Activated gamma-delta T cell (primary cell): ENCODE measurements around the gene PTPN12.
"Not testable (repeated sequence)": the region's sequence is repeated elsewhere in the genome, so short reads cannot be mapped to it uniquely, and the experiment has no call there.

ENCODE experiments used
- DNase-seq: peaks from one replicate; lab custom pipeline; 2025; lab: John Stamatoyannopoulos, UW

Gene PTPN12

DNA sequence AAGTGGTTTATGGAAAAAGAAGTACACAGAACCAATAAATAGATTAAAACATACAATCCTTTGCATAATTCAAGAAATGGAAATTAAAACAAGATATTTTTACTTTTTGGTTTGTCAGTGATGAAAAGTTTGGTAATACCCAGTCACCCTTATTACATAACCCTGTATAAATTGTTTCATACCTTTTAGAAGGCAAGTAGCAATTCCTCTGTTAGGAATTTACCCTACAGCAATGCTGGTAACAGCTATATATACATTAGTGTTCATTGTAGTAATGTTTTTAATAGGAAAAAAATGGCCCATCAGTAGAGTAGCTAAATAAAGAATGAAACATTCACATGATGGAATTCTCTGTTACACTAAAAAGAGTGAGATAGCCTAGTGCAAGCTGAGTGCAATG, 42.7 kb downstream of the PTPN12 start:
- DNase-seq: no peak

DNA sequence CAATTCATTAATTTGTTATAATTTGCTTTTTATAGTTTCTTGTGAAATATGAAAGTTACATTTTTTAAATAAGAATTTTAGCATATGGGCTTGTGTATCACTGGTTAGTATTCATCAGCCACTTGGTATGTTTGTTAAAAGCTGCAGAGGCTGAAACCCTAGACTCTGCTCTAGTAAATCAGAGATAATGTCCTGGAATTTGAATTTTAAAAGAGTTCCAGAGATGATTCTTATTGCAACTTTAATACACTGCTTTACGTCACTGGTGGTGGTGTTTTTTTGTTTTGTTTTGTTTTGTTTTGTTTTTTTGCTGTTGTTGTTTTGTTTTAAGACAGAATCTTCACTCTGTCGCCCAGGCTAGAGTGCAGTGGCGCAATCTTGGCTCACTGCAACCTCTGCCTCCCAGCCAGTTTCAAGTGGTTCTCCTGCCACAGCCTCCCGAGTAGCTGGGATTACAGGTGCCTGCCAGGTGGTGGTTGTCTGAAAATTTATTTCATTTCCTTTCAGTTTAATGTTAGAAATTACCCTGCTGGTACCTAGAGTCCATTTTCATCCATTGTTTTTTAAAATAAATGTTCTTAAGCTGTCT, 43.8 kb downstream of the PTPN12 start:
- no peak for DNase-seq

DNA sequence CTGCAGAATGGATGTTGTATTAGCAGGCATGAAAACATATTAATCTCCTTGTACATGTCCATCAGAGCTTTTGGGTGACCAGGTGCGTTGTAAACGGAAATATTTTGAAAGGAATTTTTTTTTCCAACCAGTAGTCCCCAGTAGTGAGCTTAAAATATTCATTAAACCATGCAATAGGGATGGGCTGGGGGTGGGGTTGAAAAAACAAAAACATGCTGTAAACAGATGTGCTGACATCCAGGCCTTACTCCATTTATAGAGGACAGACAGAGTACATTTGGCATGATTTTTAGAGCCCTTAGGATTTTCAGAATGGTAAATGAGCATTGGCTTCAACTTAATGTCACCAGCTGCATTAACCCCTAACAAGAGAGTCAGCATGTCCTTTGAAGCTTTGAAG, 50.2 kb downstream of the PTPN12 start:
- no peak for DNase-seq

DNA sequence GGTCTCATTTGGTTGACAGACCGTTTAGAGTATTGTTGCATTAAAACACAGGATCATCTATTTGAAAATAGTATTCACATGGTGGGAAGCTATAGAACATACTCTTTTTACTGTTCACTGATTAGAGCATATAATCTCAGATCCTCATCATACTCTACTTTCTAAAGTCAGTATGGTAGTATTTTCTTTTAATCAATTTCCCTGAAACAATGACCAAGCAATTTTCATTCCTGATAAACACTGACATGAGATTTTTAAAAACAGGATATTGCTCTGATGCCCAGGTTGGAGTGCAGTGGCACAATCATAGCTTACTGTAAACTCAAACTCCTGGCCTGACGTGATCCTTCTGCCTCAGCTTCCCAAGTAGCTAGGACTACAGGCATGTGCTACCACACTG, 63.9 kb downstream of the PTPN12 start:
- DNase-seq: no peak

DNA sequence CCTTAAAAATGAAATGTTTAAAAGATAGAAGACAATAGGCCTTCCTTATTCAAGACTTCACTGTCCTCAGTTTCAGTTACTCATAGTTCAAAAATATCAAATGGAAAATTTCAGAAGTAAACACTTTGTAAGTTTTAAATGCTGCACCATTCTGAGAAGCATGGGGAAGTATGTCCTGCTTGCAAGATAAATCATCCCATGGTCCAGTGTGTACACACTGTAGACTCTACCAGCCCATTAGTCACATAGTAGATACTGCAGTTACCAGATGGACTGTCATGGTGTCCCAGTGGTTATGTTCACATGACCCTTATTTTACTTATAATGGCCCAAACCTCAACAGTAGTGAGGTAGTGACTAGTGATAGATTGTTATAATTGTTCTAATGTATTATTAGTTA, 69.5 kb downstream of the PTPN12 start:
- no peak for DNase-seq

DNA sequence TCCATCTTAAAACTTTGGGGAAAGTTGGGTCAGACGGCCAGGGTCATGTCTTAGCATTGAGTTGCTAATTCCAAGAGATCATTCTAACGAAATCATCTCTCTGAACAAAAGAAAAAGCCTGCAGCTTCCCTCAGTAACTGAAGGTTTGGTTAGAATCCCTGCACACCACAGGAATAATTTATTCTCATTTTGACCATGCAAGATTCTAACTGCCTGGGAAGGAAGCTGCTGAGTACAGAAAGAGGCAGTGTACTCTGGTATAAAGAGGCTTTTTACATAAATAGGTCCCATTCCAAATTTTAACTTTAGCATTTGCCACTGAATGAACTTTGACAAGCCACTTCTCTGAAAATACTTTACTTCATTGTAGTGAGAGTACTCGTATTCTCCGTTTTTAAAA, 82.2 kb downstream of the PTPN12 start:
- no peak for DNase-seq

DNA sequence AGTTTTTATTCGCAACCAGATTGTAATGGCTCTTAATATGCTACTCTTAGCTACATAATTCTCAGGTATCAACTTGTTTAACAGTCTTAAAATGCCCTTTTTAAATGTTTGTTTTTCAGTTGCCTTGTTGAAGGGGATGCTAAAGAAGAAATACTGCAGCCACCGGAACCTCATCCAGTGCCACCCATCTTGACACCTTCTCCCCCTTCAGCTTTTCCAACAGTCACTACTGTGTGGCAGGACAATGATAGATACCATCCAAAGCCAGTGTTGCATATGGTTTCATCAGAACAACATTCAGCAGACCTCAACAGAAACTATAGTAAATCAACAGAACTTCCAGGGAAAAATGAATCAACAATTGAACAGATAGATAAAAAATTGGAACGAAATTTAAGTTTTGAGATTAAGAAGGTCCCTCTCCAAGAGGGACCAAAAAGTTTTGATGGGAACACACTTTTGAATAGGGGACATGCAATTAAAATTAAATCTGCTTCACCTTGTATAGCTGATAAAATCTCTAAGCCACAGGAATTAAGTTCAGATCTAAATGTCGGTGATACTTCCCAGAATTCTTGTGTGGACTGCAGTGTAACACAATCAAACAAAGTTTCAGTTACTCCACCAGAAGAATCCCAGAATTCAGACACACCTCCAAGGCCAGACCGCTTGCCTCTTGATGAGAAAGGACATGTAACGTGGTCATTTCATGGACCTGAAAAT, 89.7 kb downstream of the PTPN12 start:
- no peak for DNase-seq

DNA sequence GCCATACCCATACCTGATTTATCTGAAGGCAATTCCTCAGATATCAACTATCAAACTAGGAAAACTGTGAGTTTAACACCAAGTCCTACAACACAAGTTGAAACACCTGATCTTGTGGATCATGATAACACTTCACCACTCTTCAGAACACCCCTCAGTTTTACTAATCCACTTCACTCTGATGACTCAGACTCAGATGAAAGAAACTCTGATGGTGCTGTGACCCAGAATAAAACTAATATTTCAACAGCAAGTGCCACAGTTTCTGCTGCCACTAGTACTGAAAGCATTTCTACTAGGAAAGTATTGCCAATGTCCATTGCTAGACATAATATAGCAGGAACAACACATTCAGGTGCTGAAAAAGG, 90.2 kb downstream of the PTPN12 start:
- DNase-seq: no peak

DNA sequence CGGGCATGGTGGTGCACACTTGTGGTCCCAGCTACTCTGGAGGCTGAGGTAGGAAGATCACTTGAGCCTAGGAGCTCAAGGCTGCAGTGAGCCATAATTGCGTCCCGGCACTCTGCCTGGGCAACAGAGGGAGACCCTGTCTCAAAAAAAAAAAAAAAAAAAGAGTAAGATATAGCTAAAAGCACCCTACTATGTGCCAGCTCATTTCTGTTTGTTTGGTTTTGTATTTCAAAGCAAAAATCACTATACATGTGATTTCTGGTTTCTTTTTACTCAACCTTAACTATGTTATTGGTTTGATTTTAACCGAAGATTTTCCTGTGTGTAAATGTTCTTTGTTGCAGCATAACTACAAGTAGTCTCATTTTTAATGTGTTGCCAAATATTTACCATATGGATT, 92.7 kb downstream of the PTPN12 start:
- DNase-seq: no peak

DNA sequence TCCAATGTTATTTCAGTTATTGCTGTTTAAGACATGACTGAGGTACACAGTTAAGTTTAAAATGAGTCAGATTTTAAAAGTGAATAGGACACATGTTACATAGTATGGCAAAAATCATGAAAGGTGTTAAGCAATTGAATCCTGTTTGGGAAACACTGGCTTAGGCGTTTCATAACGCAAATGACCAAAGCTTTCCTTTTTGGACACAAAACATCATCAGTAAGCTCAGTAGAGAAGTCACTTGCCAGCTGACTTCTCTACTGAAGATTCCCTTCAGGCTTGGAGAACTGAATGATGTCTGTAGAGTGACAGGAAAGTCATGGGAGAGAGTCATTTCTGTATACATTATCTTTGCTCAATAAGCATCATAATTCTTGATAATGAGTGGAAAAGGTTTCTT, 94.7 kb downstream of the PTPN12 start:
- DNase-seq: no peak

DNA sequence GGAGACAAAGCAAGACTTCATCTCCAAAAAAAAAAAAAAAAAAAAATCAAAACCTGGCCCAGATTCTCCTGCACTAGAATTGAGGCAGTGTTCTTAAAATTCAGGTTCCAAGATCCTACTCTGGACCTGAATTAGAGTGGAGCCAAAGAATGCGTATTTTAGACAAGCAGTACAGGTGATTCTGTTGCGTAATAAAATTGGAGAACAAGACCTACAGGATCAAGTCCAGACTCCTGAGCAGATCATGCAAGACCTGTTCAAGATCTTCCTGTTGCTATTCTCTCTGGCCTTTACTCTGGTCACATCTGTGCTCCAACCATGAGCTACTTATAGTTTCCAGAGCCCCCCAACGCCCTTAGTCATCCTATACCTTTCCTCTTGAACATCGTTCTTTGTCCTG, 107.7 kb downstream of the PTPN12 start:
- no peak for DNase-seq

DNA sequence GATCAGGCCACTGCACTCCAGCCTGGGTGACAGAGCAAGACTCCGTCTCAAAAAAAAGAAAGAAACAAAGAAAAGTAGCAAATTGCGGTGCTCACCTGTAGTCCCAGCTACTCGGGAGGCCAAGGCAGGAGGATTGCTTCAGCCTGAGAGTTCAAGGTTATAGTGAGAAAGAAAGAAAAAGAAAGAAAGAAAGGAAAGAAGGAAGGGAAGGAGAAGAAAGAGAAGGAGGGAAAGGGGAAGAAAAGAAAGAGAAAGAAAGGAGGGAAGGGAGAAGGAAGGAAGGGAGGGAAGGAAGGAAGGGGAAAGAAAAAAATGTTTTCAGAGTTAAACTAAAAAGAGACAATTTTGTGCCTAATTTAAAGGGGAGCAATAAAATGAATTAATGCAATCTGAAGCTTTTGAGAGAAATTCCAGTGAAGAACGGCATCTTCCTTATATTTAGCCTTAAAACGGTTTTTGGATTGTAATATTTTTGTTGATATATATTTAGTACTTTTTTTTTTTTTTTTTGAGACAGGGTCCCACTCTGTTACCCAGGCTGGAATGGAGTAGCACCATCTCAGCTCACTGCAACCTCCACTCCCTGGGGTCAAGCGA, 111.7 kb downstream of the PTPN12 start:
- DNase-seq: no peak

DNA sequence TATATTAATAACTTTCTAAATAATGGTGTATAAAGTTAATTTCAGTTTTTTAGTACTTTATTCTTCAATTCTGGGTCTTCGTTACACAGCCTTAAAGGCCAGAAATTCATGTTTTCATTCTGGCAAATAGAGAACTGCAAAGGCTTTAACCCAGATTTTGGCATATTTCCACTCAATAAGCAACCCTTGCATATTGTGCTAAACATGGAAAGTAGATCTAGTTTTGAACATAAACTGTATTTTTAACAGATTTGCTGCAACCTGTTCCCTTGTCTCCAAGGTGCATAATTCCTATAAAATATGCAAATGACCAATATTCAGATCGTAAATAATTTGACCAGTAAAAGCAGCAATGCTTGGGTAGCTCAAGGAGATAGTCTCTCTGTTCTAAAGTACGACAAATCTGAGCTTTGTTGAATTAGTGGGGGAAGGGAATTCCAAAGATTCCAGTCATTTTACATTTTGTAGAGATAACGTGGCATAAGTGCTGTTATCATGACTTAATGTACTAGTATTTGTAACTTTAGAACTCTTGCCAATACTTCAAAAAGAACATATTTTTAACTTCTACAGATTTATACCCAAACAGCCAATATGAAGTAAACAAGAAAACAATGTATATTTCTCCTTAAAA, 112.7 kb downstream of the PTPN12 start:
- no peak for DNase-seq

DNA sequence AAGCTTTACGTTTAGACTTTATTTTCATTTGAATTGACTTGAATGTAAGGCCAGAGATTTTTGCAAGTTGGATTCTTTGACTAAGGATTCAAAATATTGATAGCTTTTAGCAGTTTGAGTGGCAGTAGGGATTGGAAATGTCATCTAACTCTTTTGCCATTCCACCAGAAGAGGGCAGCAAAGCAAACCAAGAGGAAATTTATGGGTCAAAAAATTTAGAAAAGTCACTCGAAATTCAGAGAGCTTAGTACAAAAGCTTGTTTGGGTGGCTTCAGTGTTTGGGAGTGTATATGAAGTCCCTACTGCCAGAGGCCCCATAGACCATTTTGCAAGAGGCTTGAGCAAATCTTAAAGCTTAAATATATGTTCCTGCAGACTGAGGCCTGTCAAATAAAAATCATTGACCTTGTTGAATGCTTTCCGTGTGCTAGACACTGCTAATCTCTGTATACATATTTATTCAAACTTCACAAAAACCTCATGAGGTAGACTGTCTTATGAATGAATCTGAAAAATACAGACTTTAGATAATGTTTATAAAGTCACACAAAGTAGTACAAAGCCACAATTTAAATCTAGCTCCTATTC, 114.6 kb downstream of the PTPN12 start:
- DNase-seq: no peak

DNA sequence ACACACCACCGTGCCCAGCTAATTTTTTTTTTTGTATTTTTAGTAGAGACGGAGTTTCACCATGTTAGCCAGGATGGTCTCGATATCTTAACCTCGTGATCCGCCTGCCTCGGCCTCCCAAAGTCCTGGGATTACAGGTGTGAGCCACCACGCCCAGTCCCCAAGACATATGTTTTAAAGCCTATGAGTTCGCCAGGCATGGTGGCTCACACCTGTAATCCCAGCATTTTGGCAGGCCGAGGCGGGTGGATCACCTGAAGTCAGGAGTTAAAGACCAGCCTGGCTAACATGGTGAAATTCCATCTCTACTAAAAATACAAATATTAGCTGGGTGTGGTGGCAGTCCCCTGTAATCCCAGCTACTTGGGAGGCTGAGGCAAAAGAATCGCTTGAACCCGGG, 115.7 kb downstream of the PTPN12 start:
- not testable (repeated sequence) for DNase-seq

DNA sequence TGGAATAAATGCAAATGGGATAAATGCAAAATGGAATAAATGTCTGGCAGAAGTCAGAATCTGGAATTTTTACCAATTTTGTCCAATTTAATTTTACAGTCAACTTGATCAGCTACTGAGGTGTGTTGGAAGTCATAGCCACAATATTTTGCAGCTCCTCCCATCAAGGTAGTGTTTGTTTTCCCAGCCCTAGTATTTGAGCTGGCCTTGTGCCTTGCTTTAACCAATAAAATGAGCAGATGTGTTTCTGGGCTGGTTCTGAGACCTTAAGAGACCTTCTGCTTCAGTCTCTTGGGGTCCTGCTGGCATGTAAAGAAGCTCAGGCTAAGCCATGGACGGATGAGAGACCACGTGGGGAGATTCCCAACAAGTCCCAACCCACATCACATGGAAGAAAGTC, 116.5 kb downstream of the PTPN12 start:
- no peak for DNase-seq

DNA sequence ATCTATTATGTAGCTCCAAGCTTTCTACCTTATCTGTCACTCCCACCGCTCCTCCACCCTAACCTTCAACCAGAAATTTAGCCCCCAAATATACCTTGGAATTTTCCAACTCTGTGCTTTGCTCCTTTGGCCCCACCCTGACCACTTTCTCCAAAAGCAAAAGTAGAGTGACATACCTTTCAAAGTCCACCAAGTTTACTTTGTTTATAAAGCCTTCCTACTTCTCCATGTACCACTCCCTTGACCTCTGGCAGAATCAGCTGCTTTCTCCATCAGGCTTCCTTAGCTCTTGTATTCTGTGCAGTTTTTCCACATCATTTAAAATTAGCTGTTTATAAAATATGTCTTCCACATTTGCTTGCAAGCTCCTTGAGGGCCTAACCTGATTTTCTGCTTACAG, 118.3 kb downstream of the PTPN12 start:
- DNase-seq: no peak

DNA sequence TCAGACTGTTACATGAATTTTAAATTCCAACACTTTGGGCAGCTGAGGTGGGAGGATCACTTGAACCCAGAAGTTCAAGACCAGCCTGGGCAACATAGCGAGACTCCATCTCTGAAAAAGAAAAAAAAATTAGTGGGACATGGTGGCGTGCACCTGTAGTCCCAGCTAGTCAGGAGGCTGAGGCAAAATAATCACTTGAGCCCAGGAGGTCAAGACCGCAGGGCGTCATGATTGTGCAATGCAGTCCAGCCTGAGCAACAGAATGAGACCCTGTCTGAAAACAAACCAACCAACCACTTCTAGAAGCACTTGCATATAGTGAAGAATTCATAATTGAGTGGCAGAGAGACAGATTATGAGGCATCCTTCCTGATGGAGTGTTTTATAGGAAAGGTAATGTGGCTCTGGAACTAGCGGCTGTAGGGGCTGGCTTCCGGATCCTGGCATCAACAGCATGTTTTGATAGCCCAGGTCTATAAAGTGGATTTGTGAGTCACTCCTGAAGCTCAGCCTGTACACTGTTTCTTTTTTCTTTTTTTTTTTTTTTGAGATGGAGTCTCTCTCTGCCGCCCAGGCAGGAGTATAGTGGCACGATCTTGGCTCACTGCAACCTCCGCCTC, 118.9 kb downstream of the PTPN12 start:
- no peak for DNase-seq

DNA sequence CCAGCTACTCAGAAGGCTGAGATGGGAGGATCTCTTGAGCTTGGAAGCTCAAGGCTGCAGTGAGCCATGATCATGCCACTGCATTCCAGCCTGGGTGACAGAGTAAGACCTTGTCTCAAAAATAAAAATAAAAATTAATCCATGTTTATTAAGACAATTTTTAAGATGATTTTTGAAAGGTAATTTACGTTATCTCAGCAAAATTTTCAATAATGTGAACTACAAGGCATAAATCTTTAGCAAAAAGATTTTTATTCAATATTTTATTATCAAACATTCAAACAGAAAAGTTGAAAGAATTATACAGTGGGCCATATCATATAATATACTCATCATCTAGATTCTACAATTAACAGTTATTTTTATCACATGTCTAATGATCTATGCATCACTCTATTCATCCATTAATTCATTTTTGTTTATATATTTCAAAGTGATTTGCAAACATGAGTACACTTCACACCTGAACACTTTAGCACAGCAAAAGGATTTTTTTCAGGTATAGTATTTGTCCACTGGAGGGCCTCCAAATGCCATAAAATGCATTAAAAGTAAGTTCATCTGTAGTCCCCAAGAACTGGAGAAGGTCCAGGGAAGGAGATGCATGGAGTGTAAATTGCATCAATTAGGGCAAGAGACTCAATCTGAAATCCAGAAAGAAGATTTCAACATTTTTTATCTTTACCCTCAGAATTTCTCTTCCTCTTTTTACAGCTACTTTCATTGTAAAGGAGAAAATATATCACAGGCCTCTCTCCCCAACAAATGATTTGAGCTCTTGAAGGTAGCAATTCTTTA, 120.5 kb downstream of the PTPN12 start:
- DNase-seq: no peak

DNA sequence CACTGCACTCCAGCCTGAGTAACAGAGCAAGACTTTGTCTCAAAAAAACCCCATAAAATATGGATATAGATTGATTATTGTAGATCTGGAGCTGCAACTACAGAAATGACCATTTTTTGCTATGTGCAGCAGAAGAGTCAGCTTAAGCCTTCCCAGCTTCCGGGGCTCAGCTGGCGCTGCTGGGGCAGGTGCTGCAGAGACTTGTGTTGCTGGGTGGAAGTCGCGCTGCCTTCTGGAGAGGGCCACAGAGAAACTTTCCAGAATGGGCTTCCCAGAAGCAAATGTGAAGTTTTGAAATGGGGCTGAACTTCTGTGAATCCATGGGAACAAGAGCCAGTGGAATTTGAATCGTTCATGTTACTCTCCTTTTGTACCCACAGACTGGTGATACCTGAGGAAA, 121.8 kb downstream of the PTPN12 start:
- DNase-seq: no peak

DNA sequence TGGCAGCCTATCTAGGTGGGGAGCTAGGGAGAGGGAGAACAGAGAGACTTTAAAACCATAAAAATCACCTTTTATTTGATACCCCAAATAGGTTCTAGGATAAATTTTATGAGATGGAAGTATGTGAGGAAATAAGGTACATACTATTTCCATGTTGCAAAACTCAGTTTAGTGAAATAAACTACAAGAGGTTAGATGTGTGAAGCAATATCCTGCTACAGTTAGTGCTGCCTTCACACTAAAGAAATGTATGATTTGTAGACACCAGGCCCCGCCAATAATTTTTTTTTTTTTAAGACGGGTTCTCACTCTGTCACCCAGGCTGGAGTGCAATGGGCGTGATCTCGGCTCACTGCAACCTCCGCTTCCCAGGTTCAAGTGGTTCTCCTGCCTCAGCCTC, 124.7 kb downstream of the PTPN12 start:
- no peak for DNase-seq

DNA sequence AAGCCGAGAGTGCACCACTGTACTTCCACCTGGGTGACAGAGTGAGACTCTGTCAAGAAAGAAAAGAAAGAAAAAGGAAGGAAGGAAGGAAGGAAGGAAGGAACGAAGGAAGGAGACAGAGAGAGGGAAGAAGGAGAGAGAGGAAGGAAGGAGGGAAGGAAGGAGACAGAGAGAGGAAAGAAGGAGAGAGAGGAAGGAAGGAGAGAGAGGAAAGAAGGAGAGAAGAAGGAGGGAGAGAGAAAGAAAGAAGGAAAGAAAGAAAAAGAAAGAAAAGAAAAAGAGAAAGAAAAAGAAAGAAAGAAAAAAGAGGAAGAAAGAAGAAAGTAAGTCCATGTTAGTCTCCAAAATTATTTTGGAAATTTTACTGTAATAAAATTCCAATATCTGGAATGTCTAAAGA, 125.8 kb downstream of the PTPN12 start:
- DNase-seq: no peak
